ENCODE data around the gene PDLIM1.

PDLIM1 gene

DNA sequence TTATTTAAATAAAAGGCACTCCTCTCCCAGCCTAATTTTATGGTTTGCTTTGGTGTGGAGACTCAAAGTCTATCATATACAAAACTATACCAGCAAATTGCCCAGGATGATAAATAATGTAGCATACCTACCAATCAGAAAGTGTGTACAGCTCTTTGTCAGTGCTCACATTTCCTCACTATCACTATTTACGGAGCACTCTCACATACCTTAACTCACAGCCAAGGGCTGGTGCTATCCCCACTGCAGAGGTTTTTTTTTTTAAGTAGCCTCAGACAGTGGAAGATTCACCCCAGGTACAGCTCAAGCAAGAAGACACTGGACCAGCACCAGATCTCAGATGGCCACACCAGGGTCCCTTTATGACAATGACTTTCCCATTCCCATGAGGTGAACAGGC lies 2.5 kb downstream of the PDLIM1 start:
- no peak for DNase-seq (ENCODE audit: low spot score)

DNA sequence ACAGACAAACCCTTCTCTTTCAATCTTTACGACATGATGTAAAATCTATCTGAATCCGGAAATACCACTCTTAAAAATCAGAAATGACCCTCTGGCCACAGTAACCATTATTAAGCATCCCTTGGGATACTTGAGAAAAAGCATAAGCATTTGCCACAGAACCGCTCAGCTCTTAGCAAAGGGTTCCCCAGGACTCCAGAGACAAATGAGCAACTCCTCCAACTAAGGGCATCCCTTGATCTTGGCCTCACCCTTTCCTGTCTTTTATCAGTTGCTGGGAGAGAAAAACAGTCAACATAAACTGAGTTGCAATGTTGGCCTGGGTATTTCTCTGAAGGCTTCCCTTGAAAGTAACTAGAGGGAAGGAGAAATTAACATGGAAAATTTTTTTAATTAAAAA lies 3.5 kb downstream of the PDLIM1 start:
- no peak for DNase-seq (ENCODE audit: low spot score)

DNA sequence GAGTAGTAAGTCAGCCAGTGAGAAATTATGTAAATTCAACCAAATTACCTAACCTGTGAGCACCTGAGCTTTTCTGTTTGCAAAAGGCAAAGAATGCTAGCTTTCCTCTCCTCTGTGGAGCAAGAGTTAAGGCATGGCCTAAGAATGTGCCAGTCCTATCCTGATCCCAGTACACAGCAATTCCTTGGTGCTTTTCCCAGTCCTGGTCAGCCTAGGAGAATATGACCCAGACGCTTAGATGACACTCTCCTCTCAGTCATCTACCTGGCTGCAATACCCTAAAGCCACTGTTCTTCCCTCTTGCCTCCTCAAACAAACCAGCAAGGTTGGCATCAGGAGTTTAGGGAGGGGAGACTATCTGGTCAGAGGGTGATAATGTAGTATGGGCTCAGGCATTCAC lies 4.1 kb downstream of the PDLIM1 start:
- DNase-seq (ENCODE audit: low spot score) = no peak

DNA sequence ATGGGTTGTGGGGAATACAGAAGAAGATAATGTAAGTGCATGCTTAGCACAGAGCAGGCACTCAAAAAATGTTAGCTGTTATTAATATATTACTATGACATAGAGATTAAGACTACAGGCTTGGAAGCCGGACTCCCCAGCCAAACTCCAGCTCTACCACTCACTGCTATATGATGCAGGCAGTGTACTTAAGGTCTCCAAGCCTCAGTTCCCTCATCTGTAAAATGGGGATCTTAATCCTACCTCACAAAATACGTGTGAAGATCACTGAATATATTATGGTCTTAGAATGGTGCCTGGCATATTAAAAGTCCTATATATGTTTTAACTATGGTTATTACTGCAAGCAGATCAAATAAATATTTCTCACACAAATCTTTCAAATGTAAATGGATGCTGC lies 5.2 kb downstream of the PDLIM1 start:
- DNase-seq (ENCODE audit: low spot score) = no peak

DNA sequence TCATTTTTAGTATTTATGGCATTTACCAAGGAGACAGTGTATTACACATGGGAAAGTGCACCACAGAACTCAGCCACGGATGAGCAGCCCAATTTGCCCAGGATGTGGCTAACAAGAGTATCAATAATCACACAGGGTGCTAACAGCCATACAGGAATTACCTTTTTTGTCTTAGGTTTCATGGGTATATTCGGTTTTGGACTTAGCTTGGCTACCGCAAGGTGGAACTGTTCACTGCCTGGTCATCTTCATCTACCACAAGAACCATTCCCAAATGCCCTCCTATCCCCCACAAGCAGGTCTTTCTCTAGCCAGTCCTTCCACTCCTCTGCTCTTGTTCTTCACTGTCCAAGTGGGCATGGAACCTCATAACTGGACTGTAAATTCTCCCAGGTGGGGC lies 6.0 kb downstream of the PDLIM1 start:
- no peak for DNase-seq (ENCODE audit: low spot score)

DNA sequence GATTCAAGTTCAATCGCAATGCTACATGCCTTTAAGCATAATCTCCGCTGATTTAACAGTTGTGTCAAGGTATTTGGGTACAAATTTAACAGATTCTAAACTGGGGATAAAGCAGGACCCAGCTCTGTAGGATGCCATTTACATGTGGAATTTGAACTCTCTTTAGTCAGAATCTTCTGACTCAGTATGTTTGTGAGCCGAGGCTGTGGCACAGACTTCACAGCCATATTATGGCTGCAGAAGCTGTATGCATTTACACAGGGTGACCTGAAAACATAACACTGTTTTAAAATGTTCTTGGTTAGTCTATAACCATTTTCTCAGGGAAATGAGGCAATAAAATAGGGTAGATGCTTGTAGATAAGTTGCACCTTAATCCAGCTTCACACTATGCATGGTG lies 8.7 kb downstream of the PDLIM1 start:
- no peak for DNase-seq (ENCODE audit: low spot score)

DNA sequence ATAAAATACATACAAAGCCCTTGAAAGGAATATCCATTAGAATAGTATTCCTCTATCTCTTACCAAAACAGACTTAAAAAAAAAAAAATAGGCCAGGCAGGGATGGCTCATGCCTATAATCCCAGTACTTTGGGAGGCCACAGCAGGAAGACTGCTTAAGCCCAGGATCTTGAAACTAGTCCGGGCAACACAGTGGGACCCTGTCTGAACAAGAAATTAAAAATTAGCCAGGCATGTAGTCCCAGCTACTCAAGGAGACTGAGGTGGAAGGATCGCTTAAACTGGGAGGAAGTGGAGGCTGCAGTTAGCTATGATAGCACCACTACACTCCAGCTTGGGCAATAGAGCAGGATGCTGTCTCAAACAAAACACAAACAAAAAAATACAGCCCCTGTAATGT lies 9.6 kb downstream of the PDLIM1 start:
- no peak for DNase-seq (ENCODE audit: low spot score)

DNA sequence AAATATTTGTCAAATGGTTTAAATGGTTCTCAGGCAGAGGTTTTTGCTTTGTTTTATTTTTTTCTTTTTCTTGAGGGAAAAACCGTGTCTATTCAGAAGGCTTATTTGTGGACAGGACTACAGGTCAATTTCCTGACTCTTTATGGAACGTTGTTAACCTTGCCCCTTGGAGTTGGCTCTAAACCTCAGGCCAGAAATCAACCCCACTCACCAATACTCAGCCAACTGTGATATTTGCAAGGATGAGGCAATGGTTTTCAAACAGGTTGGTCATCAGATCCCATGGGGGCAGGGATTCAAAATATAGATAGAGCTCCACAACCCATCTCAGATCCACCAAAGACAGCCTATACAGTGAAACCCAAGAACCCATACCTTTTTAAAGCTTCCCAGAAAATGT lies 10.2 kb downstream of the PDLIM1 start:
- DNase-seq (ENCODE audit: low spot score) = no peak

DNA sequence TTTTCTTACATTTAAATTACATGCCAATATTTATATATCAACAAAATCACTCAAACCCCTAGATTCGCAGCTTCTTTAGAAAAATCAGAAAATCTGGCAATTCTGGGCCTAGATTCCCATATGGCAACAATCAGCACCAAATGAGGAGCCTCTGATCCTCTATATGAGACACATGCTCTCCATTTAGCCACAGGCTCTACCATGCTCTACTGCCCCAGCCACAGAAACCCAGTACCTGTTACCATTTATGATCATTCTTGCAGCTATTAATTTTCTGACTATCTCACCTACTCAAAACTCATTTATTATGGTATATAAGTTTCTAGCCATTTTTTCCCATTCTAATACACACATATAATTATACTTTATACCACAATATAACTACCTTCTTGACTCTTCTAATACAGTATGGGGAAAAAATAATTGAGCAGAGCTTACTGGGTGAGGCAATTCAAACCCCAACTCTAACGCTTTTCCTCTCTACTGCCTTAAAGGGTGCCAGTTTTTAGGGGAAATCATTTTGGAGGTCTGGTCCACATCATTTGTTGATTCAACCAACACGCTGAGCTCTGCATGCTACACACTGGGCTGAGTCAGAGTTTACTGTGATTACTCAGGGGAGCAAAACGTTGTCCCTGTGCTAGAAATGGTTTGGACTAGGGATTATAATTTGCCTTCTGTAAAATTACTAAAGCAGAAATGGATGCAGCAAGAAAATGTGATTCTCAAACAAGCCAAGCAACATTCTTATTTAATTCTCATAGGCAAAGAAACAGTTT lies 11.6 kb downstream of the PDLIM1 start:
- DNase-seq (ENCODE audit: low spot score) = no peak

DNA sequence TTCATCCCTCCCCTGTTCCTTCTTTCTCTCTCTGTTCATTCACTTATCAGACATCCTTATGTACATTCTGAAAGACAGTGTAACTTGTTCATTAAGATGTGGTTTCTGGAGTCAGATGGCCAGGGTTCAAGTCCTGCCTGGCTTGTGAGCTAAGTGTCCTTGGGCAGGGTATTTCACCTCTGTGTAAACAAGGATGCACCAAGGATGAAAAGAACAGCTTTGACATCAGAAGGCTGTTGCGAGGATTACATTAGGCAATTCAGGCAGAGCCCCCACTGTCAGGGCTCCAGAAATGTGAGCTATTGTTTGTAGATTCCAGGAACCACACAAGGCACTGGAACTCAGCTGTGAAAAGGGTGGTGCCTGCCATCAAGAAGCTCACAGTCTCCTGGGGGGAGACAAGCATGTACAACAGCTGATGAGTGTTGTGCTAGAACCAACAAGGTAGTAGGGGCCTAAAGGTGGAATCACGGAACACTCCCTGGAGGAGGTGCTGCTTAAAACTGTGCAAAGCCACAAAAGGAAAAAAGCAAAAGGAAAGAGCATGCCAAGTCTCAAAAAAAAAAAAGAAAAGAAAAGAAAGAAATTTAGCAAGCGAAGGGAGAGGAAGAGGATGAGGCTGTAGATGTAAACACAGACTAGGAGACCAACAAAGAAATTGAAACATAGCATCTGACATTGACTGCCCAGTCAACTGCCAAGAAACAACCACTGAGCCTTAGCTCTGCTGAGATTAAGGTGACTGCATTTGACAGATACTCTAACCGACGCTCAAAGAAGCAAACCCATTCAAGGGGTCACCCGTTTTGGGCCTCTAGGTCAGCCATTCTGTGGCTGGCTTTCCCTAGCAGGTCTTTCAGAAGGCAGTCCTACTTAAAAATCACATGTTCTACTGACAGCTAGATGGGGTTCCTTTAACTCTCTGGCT lies 12.5 kb downstream of the PDLIM1 start:
- DNase-seq (ENCODE audit: low spot score) = no peak

DNA sequence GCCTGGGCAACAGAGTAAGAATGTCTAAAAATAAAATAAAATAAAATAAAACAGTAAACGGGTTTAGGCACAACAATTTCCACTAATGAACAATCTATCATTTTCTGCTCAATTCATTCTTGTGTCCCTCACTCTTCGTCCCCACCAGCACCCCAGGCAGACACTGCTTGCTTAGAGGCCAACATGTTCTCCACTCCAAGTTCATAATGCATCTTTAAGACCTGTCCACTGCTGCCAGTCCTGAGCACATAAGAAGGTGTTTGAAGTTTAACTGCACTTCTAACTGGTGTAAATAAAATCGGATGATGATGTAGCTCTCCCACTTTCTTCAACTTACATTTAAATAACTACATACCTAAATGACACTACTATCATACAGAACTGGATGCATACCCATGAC lies 13.2 kb downstream of the PDLIM1 start:
- no peak for DNase-seq (ENCODE audit: low spot score)

DNA sequence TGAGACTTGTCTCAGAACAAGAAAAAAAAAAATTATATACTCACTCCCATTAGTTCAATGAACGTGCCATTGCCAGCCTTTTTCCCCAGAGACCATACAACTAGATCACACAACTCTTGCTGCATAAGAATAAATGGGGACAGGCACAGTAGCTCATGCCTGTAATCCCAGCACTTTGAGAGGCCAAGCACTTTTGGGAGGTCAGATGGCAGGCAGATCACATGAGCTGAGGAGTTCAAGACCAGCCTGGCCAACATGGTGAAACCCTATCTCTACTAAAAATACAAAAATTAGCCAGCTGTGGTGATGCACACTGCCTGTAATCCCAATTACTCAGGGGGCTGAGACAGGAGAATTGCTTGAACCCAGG lies 13.6 kb downstream of the PDLIM1 start:
- DNase-seq (ENCODE audit: low spot score) = no peak

DNA sequence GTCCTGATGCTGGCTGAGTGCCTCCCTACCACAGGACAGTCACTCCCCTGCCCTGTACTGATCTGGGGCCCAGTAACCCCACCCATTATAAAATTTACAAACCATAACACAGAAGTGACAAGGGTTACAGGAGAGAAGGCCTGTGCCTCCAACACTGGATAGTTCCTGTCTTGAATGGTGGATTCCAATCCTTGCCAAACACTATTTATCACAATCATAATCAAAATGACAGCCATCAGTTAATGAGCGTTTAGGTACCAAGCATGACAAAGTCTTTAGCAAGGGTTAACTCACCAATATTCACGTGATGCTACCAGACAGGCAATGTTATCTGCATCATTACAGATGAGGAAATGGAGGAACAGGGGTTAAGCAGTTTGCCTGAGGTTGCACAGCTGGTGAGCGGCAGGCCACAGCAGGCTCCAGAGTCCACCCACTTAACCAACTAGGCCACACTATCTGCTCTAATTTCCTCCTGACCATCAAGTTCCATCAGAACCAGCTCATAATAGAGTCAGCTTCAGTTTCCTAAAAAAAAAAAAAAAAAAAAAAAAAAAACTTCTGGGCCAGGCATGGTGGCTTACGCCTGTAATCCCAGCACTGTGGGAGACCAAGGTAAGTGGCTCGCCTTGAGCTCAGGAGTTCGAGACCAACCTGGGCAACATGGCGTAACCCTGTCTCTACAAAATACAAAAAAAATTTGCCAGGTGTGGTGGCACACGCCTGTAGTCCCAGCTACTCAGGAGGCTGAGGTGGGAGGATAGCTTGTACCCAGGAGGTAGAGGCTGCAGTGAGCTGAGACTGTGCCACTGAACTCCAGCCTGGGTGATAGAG lies 14.2 kb downstream of the PDLIM1 start:
- no peak for DNase-seq (ENCODE audit: low spot score)

DNA sequence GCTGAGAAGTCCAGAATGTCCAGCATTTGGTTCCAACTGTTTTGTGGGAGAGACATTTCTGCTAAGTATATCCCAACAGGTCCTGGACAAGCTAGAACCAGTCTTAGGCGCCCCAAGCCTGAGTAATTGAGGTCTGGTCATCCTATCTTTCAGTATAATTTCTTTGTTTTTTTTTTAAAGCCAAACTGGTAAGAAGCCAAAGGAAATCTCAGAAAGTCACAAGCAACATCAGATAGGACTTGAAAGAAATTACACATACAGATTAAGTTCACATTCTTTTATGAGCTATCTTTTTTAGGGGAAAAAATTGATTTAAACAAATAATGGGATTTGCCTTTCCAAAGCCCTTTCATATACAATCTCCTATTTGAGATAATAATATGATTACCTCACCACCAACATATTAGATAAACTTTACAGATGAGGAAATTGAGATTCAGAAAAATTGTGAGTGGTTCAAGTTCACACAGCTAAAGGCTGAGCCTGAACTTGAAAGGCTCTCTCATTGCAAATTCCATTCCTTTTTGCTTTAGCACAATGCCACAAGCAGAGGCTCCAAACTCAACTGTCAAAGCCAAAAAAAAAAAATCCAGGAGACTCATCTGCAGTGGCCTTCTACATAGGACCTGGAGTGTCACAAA lies 15.0 kb downstream of the PDLIM1 start:
- no peak for DNase-seq (ENCODE audit: low spot score)

DNA sequence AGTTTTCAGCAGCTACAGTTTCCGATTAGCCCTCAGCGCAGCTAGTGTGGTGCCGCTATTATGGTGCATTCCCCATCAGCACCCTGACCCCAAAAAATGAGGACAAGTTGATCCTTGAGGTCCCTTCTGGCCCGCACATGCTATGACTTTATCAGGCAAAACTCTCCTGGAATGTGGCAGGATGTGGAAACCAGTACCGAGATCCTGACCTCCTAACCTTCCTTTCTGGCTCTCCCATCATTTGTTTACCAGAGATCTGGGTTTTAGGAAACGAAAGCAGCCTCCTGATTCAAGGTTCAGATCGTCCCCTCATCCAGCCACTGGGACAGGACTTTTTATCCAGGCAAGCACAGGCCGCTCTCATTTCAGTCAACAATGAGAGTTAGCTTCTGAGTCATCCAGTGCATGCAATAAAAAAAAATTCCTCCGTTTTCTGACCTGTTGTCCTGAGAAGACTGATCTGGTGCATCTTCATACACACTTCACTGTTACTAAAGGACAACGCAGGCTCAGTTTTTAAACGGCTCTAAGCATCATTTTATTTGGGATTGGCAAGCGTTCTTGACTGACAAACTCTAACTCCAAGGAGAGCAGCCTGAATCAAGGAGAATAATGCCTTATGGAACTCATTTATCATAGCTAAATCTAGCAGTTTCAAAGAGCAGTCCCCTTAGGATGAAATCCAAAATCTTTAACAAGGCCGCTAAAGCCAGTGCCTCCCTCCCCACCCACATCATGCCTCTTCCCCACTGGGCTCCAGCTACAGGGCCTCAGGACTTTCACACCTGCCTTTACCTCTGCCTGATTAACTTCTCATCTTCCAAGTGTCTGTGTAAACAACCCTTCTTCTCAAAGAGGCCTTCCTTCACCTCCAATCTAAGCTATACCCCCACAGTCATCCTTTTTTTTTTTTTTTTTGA lies 17.1 kb downstream of the PDLIM1 start:
- DNase-seq (ENCODE audit: low spot score) = no peak

DNA sequence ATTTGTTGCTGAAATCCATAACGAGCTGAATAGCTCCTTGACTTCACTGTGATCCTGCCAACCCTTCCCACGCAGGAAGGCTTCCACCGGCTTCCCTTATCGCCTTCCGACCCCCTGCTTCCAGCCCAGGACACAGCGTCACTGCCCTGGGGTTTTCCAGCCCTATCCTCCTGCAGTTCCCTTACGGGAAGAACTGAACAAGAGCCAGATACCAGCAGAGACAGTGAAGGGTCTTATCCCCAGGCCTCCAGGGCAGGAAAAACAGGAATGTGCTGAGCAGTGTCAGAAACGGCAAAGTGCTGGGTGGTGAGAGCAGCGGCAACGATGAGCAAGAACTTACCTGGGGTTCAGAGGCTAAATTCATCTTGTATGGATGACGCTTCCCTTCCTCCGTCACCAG lies 22.4 kb downstream of the PDLIM1 start:
- no peak for DNase-seq (ENCODE audit: low spot score)

DNA sequence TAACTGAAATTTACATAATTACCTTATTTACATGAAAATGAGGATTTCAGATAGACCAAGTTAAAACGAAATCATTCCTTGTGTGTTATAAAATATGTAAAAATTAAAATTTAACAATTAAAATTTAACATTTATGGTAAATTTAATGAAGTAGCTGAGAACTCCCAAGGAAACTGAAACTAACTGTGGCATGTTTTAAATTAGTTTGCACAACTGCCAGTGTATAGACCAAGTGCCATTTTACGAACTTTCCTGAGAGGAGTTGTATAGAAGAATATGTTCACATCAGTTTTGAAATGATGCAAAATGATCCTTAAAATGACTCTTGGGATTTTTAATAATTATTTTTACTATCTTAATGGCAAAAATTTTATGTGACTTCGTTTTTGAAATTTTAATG lies 23.6 kb downstream of the PDLIM1 start:
- DNase-seq (ENCODE audit: low spot score) = no peak

DNA sequence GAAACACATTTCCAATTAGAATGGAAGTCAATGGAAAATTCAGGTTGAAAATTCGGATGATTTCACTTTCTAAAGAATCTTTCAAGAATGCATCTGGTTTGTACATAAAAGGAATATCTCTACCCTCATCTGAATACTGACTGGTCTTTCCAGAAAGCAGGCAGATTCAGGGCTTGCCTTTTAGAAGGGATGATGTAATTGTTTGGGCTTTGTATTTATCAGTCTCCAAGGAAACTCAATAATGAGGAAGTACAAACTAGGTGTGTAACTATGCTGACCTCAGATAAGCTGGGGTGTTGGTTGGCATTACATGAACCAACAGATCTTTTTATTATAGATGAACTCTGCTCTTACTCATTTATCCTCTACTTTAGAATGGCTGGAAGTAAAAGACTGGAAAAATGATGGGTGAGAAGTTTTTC lies 24.1 kb downstream of the PDLIM1 start:
- DNase-seq (ENCODE audit: low spot score) = no peak

DNA sequence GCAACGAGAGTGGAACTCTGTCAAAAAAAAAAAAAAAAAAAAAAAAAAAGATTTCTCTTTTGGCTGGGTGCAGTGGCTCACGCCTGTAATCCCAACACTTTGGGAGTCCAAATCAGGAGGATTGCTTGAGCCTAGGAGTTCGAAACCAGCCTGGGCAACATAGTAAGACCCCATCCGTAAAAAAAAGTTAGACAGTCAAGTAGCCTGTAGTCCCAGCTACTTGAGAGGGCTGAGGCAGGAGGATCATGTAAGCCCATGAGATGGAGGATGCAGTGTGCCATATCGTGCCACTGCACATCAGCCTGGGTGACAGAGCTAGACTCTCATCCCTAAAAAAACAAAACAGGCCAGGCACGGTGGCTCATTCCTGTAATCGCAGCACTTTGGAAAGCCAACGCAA lies 25.2 kb downstream of the PDLIM1 start:
- DNase-seq (ENCODE audit: low spot score) = no peak

DNA sequence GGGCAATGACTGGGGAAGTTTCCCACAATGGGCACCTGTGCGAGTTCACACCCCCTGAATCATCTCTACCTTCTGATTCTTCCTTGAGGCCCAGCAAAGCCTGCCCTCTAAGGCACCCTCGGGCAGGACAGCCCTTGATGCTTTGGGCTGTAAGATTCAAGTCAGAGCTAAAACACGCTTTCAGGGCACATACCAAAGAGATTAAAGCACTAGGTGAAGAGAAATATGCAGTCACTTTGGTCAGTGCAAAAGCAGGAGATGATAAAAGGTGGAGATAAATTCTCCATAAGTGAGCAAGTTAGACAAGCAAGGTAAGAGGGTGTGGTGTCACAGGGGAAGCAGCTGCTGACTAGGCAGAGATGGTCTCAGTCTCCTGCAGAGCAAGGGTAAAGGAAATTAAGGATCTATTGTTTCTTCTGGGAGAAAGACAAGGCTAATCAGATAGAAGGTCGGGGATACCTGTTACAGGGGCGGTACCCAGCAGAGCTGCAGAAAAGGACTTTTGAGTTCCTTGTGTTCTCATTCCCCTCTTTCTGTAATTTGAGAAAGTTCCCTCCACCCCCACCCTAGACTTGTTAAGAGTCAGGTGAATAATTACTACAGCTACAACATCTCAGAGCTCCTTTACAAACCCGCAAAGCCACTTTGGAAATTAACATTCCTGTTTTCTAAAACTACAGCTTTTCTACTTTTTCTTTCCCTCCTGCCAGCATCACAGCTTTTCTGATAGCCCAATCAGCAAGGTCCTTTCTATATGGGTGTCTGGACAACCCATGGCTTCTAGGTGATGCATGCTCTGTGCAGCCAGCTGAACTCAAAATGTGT lies 26.4 kb downstream of the PDLIM1 start:
- no peak for DNase-seq (ENCODE audit: low spot score)
